CD4-positive, alpha-beta T cell (primary cell): Measurements from ENCODE around the gene OR3A3. TPM values are rescaled to one million over a fixed set of nuclear protein-coding genes. Genes with fewer than 3 reads are reported as not detected.

ENCODE experiments used
- ATAC-seq: fragments of 200-7000 bp; cut with Tn5 transposase; one replicate; pipeline ENCODE4 v1.10.0; 2022; ENCODE audit warnings: mild to moderate bottlenecking; ENCODE audit not compliant: poor library complexity
- CTCF ChIA-PET: fragments of 350-600 bp; sonication (Branson Sonifier 250); formaldehyde crosslinking; loops from one replicate; lab custom pipeline; 2021; ENCODE audit warnings: antibody characterized with exemption, inconsistent platforms; lab: Charles Lee
- POLR2A ChIA-PET: fragments of 350-600 bp; sonication (Branson Sonifier 250); formaldehyde crosslinking; loops from one replicate; lab custom pipeline; 2021; ENCODE audit warnings: antibody characterized with exemption, inconsistent platforms; lab: Charles Lee
- DNase-seq, 14 experiments: peaks; one replicate each; pipeline ENCODE4 v3.0.0-alpha.2; 2013 to 2020; ENCODE audit warnings: mixed read lengths in 2 of 14
- H3K27ac ChIP-seq, 2 donors: one replicate each; pipeline versions ENCODE4 v1.5.1 to v1.7.0; 2013; ENCODE audit warnings: low read length in 2 of 2, low read depth in 1 of 2, mild to moderate bottlenecking in 1 of 2
- H3K27me3 ChIP-seq, 2 experiments: 1 replicate in 1 of 2; 2 replicates in 1 of 2; pipeline versions ENCODE4 v1.6.1 to v1.7.0; 2013; ENCODE audit warnings: low read length in 2 of 2, control low read depth in 1 of 2, mild to moderate bottlenecking in 1 of 2, moderate library complexity in 1 of 2; ENCODE audit not compliant: insufficient read depth in 2 of 2, control insufficient read depth in 1 of 2
- H3K36me3 ChIP-seq: one replicate; pipeline ENCODE4 v1.6.1; 2013; ENCODE audit warnings: low read length, control low read depth; ENCODE audit not compliant: insufficient read depth
- H3K4me1 ChIP-seq: one replicate; pipeline ENCODE4 v1.6.1; 2013; ENCODE audit warnings: low read length, control low read depth; ENCODE audit not compliant: insufficient read depth
- H3K4me3 ChIP-seq: one replicate; pipeline ENCODE4 v1.5.1; 2013; ENCODE audit warnings: mild to moderate bottlenecking, low read length, moderate library complexity
- H3K9me3 ChIP-seq, 2 experiments: 1 replicate in 1 of 2; 2 replicates in 1 of 2; pipeline versions ENCODE4 v1.6.1 to v1.7.0; 2013; ENCODE audit warnings: low read length in 2 of 2, mild to moderate bottlenecking in 2 of 2, control low read depth in 1 of 2, moderate library complexity in 1 of 2; ENCODE audit not compliant: control insufficient read depth in 1 of 2, insufficient read depth in 1 of 2
- H3K27ac Mint-ChIP-seq: one replicate; pipeline ENCODE4 v1.8.0; 2020; ENCODE audit warnings: mixed read lengths
- H3K27me3 Mint-ChIP-seq: one replicate; pipeline ENCODE4 v1.8.0; 2021; ENCODE audit warnings: mixed read lengths
- H3K36me3 Mint-ChIP-seq: one replicate; pipeline ENCODE4 v1.8.0; 2021; ENCODE audit warnings: low read depth, mixed read lengths
- H3K4me1 Mint-ChIP-seq: one replicate; pipeline ENCODE4 v1.8.0; 2021; ENCODE audit warnings: low read depth, mixed read lengths
- H3K4me3 Mint-ChIP-seq: one replicate; pipeline ENCODE4 v1.8.0; 2020; ENCODE audit warnings: mild to moderate bottlenecking, mixed read lengths
- H3K9me3 Mint-ChIP-seq: one replicate; pipeline ENCODE4 v1.8.0; 2020; ENCODE audit warnings: mixed read lengths
- CTCF ChIP-seq: fragments of 200-600 bp; IDR thresholded peaks from one replicate; pipeline ENCODE4 v1.8.0; 2022; ENCODE audit warnings: antibody characterized with exemption, mild to moderate bottlenecking
- intact Hi-C, 2 experiments: fragments of 100-400 bp; cut with DNase I in 1 of 2; cut with micrococcal nuclease in 1 of 2; formaldehyde crosslinking; loops; one replicate each; pipeline versions ENCODE4 v1.15.1 to v1.9.0; 2023 to 2025; cut with DNase I, micrococcal nuclease
- total RNA-seq, 174 experiments: library from RNA in 2 of 174; stranded (reverse) in 2 of 174; gene quantifications; one replicate each; pipeline ENCODE4 v1.2.3 and lab custom pipeline; 2021 to 2026

Gene OR3A3
- total RNA-seq, 2 experiments from 2014 or later: not detected

GRCh38 chr17:3438368-3438767 is 27.2 kb downstream of the OR3A3 start:
- no peaks in the 10 kb centered on the region for H3K36me3 Mint-ChIP-seq
- TF ChIP-seq CTCF: no peak
- ATAC-seq (no peak), DNase-seq (no peak)
- H3K27me3 Mint-ChIP-seq: peaks cover 52% of the 10 kb centered on the region
- H3K4me3 ChIP-seq: no peak overlapping the region
- H3K9me3 Mint-ChIP-seq: peaks cover 1% of the 10 kb centered on the region
- peaks cover 2 to 6% of the 10 kb centered on the region in 2 experiments for H3K27me3 ChIP-seq
- intact Hi-C loops: no loop called here
- no peaks in the 10 kb centered on the region for H3K36me3 ChIP-seq
- H3K4me1 Mint-ChIP-seq: no peaks in the 10 kb centered on the region
- H3K4me3 Mint-ChIP-seq: no peak overlapping the region
- POLR2A ChIA-PET: no interaction called here
- H3K9me3 ChIP-seq: no peaks in the 10 kb centered on the region
- H3K4me1 ChIP-seq: no peaks in the 10 kb centered on the region
- H3K27ac Mint-ChIP-seq: no peak overlapping the region
- CTCF ChIA-PET: no interaction called here
- no peak overlapping the region for H3K27ac ChIP-seq

- TF ChIP-seq CTCF: no peak
- H3K36me3 ChIP-seq: no peaks in the 10 kb centered on the region
- Mint-ChIP-seq H3K9me3 (no peaks in the 10 kb centered on the region), H3K4me3 (no peak overlapping the region), H3K27ac (no peak overlapping the region), H3K36me3 (no peaks in the 10 kb centered on the region), H3K4me1 (no peaks in the 10 kb centered on the region), H3K27me3 (peaks cover 50% of the 10 kb centered on the region)
- ATAC-seq: no peak
- H3K4me1 ChIP-seq: no peaks in the 10 kb centered on the region
- H3K4me3 ChIP-seq: no peak overlapping the region
- H3K27me3 ChIP-seq: peaks cover 0 to 13% of the 10 kb centered on the region in 2 experiments
- ChIA-PET CTCF (no interaction called here), POLR2A (no interaction called here)
- no peak overlapping the region for H3K27ac ChIP-seq
- H3K9me3 ChIP-seq: no peaks in the 10 kb centered on the region
- intact Hi-C loops: no loop called here
- DNase-seq: no peak
Observed at GRCh38 chr17:3440451-3440850, 29.3 kb downstream of the OR3A3 start.

GRCh38 chr17:3447625-3448024 is 36.5 kb downstream of the OR3A3 start:
- Histone ChIP-seq H3K27ac (no peak overlapping the region), H3K27me3 (peaks cover 2 to 13% of the 10 kb centered on the region in 2 experiments), H3K9me3 (no peaks in the 10 kb centered on the region), H3K4me3 (no peak overlapping the region), H3K36me3 (no peaks in the 10 kb centered on the region), H3K4me1 (no peaks in the 10 kb centered on the region)
- H3K27ac Mint-ChIP-seq: no peak overlapping the region
- no peak for ATAC-seq
- POLR2A ChIA-PET: no interaction called here
- peaks cover 19% of the 10 kb centered on the region for H3K27me3 Mint-ChIP-seq
- no peak overlapping the region for H3K4me3 Mint-ChIP-seq
- no peaks in the 10 kb centered on the region for H3K9me3 Mint-ChIP-seq
- H3K4me1 Mint-ChIP-seq: no peaks in the 10 kb centered on the region
- H3K36me3 Mint-ChIP-seq: no peaks in the 10 kb centered on the region
- CTCF ChIA-PET: no interaction called here
- TF ChIP-seq CTCF: no peak
- DNase-seq: peak in 3 of 14 experiments; percentile 4 to 20 (median 14)
- intact Hi-C loops: no loop called here
